ENCODE data around the gene ITIH4.

Gene ITIH4

DNA sequence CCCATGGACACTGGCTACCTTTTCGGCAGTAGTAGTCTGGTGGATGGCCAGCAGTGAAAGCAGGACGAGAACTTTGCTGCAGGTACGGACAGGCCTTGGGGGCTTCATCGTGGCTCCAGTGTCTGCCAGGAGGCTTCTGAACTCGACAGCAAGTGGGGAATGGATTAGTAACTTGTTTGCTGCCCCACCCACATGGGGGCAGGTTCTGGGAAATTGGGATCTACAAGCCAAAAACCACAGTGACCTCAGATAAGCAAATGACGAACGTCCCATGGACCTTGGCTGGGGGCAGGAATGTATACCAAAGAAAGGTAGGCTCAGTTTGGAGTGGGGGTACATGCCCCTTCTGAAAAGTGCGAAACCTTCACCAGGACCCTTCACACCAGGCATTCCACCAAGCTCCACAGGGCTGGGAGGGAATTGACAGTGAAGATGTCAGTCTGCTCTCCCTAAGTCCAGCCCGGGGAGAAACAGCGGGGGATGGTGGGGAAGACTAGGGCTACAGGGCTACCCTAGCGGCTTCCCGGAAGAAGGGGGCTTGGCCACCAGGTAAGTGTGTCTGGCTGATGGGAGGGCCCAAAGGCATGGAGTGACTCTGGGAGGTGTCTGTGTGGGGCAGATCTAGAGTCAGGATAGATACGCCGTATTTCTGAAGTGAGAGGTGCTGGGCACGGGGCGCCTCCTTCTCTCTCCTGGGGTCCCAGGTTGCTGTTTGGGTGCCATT is at the start of gene ITIH4:
Gene ITIH4 (minus strand): TSS at position 138 of the 724 bp plus-strand sequence. CDS start 30 bp downstream, at position 108.
- DNase-seq = no peak

DNA sequence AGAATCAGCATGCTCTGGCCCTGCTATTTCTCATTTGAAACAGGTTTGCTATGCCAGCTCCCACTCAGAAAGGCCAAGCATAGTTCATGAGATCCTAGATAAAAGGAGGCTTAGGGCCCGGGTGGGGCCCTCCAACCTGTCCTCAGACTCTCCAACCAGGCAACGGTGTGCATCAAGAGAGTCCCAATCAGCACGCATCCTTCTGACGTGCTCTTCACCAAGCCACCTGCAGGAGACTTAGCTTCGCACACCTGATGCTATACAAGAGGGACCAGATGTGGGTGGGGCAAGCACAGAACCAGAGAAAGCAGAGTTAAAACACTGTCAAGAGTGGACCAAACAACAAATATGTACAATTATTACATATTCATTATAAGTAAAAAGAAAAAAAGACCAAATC is 49.6 kb upstream of the ITIH4 start:
- DNase-seq = no peak

DNA sequence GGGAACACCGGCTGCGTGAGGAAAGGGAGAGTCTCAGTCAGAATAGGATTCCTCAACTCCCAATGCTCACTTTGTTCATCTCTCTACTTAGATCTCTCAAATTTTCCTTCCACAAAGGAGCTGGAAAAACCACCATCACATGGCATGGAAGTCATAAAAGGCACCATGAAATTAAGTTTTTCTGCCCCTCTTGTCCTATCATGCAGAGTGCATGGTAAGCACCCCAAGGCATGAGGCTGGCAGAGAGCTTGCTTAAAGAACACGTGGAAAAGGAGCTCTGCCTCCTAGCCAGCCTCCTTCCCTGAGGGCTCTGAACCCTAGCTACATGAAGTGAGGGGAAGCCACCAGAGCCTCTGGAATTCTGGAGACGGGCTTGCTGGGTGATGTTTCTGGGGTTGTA is 49.1 kb upstream of the ITIH4 start:
- DNase-seq = no peak

DNA sequence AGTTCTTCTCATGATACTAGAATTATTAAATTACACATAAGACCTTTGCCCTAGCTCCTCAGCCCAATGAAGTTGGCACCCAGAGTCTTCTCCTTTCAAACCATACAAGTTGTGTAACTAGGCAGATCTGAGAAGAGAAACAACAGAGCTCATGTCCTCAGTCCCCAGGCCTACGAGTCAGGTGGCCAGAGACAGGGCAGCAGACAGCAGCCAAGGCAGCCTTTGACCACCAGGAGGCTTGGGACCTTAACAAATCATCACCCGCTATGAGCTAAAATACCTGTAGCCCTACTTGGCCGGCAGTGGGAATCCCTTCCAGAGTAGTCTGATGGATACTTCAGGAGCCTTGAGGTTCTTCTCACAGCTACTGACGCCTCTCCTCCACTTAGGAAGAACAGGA is 48.6 kb upstream of the ITIH4 start:
- DNase-seq = no peak

DNA sequence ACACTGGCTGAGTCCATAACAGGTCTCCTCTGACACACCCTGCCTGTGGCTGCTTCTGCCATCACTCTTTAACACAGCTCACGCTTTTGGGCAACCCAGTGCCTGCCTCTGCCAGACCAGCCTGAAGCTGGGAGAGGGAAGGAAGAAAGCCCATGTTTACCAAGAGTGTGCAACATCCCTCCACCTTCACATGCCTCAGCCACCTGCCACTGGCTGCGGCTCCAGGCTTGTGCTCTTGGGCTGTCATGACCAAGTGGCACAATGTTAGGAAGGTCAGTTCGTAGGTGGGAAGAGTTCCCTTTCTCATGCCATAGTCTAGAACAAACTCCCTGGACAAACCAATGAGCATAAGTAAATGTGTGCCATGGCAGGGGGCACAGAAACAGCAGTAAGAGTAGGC is 46.6 kb upstream of the ITIH4 start:
- no peak for DNase-seq

DNA sequence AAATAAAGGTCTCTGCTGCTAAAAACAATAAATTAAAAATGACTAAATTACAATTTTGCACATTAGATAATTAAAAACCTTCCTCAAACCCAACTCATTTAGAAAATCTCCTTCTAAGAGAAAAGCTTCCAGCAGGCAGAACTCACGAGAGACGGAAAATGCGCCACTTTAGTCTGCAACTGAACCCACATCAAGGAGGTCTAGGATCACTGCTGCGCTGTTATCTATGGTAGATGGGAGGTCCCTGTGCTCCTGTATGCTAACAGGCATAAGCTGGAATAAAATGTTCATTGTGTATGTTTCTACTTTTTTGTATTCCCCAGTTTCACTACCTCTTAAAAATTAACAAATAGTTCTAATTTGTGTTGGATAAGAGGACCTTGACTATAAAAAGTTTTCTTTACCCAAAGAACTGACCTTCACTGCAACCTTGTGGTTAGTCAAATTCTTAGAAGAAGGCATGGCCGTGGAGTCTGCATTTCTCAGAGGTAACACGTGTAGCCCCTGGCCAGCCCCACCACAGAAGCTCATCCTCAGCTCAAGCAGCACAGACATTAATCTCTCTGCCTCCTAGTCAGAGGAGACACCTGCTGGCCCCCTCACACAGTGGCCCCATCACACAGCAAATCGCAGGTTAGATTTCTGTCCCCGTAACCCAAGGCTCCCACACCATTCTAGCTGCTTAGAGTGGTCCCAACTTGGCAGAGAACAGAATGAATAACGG is 44.6 kb upstream of the ITIH4 start:
- no peak for DNase-seq

DNA sequence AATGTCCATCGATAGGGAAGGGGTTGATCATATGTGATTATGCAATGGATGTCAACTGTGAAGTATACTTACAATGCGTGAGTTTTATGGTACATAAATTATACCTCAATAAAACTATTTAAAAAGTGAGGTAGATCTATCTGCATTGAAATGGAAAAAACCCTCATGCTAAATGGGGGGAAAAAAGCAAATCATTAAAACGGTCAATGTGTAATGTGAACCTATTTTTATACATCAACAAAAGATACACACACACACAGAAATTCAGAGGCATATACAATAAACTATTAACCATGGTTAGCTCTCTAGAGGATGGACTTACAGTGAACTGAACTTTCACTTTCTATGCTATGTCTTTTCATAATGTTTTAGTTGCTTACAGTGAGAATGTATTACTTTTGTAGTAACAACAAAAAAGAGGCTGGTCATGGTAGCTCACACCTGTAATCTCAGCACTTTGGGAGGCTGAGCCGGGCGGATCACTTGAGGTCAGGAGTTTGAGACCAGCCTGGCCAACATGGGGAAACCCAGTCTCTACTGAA is 43.8 kb upstream of the ITIH4 start:
- DNase-seq = no peak

DNA sequence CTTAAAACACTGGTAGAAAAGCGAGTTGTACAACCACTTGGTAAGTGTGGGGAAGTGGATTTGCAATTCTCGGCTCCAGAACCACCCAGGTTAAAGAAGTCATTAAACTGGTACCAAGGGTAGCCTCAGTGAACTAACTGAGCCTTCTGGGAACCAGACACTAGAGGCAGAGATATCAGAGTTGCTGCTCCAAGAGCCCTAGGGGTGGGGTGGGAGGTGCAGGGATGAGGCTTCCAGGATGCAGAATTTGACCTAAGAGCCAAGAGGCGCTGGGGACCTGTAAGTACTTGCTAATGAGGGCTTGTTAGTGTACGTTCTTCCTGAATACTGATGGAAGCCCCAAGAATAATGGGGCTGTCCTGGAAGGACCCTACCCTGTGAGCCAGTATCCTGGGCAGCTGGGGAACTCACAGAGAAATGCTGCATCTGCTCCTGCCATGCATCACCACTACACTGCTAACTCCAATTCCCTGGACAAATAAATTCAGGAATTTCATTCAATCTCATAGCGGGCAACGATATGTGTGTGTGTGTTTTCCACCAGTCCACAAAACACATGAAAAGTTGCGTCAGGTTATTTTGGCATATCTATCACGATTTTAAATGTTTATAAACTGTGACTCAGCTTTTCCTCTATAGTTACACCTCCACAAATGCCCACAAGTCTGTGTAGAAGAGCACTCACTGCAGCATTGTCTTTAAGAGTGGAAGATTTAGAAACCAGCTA is 43.1 kb upstream of the ITIH4 start:
- DNase-seq = no peak

DNA sequence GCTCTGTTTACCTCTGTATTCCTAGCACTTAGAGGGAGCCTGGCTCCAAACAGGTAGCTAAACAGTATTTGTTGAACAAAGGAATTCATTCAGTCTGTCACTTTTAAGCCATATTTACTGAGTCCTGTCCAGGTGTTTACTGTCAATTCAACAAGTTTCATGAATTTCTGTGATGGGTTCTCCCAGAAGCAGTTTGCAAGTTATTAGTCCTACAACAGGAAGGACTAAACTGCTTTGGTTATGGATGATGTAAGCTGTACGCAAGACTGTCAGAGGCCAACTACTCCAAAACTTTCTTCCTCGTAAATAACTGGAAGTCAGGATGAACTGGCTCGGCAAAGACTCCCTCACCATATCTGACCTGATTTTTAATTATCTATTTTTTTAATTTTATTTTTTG is 41.8 kb upstream of the ITIH4 start:
- no peak for DNase-seq

DNA sequence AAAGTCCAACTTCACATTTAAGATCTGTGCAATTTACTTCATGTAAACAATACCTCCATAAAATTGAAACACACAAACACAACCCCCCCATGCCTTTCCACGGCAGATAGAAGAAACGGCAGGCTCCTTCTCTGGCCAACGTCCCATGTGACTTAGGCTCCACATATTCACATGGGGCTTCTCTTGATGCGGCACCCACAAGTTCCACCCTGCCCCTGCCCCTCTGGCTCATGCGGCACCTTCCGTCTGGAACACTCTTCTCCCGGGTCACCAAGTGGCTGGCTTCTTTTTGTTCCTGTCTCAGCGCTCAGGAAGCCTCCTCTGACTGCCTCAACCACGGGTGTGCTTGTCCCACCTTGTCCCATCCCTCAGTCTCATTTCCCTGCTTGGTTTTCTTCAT is 41.3 kb upstream of the ITIH4 start:
- no peak for DNase-seq

DNA sequence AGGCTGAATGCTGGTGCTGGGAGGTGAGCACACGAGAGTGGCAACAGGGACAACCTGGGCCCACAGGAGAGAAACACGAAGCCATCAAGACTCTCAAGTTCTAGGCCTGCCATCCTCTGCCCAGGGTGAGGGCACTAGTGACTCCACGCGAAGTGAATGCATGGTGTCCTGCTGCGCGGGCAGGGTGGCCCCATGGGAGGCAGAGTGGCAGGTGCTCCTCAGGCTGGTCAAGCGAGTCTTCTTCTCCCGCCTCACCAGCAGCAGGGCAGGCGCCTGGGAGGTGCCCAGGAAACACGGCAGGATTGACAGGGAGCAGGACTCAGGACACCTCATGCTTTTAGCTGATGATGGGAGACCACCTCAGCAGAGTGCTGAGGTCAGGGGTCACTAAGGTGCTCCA is 40.0 kb upstream of the ITIH4 start:
- DNase-seq = no peak

DNA sequence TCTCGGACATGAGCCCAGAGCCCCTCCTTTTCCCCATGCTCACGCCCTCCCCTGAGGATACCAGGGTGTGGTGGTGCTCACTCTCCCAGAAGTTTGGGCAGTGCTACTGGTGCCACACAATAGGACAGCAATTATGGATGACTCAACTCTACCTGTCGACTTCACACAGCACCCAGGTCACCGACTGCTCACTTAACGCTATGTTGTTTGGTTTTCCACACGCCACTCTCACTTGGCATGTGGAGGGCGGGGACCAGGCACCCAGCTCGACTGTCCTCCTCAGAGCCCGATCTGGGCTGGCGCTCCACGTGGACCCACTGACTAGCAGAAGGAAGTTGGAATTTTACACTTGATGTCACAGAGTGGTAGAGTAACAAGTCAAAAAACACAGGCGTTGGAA is 36.0 kb upstream of the ITIH4 start:
- no peak for DNase-seq

DNA sequence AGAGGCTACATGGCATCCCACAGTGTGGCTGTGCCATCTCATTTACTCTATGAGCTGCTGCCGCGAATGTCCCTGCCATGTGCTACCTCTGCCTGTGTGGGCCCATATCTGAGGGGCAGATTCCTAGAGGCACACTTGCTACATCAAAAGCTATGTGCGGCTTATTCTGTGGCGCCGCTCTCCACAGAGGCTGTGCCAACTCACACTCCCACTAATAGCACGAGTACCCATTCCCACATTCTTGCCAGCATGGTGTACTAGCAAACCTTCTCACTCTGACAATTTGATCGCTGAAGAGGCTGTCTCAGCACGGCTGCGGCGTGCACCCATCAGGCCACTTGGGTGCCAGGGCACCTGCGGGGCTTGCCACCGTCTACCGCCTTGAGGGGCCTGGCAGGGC is 35.5 kb upstream of the ITIH4 start:
- DNase-seq = no peak

DNA sequence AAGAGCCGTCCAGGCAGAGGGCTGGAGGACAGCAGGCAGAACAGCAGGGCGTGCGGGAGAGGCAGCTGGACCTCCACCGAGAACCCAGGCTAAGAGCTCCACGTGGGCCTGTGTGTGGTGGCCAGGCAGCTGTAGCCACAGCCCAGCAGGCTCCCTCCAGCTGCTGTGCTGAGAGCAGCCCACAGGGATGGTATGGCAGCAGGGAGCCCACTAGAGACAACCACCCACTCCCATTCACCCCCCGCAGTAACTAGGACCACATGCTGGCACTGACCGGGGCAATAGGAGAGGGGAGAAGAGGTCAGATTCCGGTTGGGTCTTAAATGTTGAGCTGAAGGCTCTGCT is 29.9 kb upstream of the ITIH4 start:
- no peak for DNase-seq

DNA sequence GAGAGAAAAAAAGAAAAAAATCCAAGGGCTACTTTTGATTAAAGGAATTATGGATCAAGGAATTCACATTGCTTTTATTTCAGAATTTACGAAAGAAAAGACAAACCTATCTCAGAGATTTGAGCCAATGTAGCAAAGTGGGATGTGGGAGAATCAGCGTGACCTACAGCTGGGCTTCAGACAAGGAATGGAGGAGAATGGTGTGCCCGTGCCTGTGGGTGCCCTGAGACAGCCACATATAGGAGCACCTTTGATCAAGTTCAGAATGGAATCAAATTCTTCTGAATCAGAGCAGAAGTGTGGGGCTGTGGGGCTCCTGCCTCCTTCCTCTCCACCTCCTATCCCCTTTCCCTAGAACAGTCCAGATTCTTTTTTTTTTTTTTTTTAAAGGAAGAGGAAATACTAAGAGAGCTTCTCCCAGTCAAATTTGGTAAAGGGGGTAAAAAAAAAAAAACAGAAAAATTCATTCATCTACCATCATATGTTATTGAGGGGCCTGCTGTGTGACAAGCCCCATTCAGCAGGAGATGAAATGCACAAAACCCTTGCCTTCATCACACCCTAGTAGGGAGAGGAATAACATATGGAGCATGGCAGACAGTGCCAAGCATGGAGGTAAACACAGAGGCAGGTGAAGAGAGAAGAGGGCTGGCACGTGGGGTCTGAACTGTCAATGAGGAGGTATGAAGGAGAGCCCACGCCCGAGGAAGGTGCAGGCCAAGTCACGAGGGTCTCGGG is 29.4 kb upstream of the ITIH4 start:
- no peak for DNase-seq

DNA sequence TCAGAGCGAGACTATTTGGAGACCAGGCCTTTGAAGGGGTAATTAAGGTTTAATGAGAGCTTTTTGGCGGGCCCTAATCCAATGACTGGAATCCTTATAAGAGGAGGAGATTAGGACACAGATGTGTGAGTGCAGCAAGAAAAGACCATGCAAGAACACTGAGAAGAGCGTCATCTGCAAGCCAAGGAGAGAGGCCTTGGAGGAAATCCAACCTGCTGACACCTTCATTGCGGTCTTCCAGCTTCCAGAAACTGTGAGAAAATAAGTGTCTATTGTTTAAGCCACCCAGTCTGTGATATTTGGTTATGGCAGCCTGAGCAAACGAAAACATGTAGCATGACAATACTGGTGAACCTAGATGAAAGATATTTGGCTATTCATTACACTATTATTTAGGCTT is 27.4 kb upstream of the ITIH4 start:
- no peak for DNase-seq

DNA sequence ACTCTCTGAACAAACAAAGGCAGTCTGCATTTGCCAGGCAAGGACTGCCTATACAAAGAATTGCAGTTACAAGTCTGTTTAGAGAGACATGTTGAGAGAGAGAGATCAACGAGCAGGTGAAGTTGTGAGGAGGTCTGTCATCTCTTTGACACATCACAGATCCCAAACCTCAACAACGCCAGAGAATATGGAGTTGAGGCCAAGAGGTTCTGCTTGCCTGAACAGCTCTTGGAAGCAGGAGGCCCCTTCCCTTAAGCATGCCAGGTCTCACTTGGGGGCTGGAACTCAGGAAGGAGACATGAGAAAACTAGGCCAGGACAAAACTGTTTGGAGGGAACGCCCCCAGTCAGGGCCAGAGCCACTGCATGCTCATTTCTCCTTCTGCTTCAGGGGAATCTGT is 26.7 kb upstream of the ITIH4 start:
- DNase-seq = no peak

DNA sequence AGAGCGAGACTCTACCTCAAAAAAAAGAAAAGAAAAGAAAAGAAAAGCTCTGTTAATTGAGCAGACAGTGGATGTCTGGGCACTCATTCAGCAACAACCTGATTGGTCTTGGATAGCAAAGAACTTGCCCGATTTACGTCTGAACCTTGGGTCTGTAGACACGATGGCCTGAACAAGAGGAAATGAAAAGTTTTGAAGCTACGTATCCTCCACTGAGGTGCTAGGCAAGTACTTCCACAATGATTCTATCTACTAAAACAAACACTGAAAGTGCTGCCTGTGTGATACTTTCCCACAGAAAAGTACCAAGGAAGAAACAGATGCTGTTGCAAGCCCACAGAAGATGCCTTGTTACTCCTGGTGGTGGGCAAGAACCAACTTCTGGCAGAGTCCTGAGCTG is 26.2 kb upstream of the ITIH4 start:
- DNase-seq = no peak

DNA sequence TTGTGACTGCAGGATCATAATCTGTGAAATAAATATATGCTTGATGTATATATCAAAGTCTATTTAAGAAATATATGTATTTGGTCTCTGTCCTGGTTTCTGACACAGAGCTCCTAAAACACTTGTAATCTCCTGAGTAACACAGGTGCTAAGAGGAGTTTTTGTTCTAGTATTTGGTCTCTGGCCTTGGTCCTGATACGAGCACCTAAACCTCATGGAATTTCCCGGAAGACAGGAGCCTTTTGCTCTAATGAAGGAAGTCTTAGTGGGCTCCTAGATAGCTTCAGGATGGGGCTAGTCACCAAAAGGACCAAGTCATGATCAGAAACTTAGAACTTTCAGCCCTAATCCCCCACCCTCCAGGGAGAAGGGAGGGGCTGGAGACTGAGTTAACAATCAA is 23.5 kb upstream of the ITIH4 start:
- DNase-seq = no peak

DNA sequence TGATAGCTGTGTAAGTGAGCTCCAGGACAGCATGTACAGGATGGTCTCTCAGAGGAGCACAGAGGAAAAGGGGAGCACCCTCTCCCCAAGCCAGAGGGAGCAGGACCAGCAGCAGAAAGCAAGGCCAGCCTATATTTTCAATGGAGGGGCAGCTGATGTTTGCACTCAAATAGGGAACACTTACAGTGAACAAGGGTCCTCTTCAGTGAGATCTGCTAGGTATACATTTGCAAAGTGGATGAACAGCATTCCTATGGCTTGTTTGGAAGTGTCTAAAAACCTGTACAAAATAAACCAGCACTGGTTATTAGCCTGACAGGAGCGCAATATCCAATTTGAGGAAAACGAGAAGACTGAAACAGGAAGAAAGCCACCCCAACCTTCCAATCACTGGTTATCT is 21.9 kb upstream of the ITIH4 start:
- no peak for DNase-seq

DNA sequence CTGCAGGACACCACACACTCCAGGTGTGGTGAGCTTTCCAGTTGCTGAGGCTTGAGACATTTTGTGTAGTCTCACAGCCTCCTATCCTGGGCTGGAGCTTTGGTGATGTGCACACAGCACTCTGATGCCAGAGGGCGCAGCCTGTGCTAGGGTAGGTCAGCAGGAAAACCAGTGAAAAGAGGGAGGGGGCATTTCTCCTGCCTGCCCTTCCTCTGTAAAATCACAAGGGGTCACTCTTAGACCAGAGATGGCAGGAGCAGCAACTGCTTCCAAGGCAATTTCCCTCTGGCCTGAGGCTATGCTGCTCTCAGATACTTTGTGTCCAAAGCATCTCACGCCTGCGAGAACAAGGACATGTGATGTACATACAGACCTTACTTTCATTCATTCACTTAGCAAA is 20.9 kb upstream of the ITIH4 start:
- no peak for DNase-seq

DNA sequence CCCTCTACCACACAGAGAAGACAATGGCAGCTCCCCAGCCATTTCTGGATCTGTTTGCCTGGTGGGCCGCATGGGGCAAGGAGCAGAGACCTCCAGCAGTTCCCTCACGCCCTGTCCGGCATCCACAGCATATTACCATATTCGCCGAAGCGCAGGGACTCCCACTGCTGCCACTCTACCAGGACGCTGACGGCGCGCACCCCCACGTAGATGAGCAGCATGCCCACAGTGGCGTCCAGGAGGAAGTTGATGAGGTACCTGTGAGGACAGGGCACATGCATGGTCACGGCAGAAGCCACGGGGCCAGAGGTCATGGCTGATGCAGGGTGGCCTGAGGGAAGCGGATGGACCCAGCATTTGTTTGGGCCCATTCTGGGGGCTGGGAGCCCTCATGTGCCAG is 19.2 kb upstream of the ITIH4 start:
- no peak for DNase-seq

DNA sequence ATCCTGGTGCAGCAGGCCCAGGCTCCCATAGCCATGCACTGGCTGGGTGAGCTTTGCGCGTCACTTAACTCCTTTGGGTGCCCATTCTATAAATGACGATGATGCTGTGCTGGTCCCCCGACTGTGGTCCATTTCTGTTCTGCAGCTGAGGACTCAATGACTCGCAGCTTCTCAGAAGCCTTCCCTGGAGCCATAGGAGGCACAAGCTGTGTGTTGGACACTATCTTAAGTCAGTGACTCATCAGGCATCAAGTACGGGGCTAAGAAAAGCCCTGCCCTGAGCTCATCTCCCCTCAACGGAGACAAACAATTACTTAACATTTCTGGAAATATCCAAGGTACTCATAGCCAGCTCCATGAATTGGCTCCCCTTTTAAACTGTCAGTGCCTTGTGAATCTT is 18.1 kb upstream of the ITIH4 start:
- DNase-seq = no peak
